Heart left ventricle (tissue), 16 donors: Measurements from ENCODE around the gene SAP30BP. TPM values are rescaled to one million over a fixed set of nuclear protein-coding genes. Genes with fewer than 3 reads are reported as not detected.

Source experiments
- ATAC-seq, 4 donors: fragments of 200-7000 bp; cut with Tn5 transposase; one replicate each; pipeline ENCODE4 v1.9.1; 2020 to 2022; ENCODE audit warnings: moderate library complexity in 4 of 4, mild to moderate bottlenecking in 3 of 4, moderate number of reproducible peaks in 1 of 4
- DNase-seq, 5 donors: peaks; one replicate each; pipeline ENCODE4 v3.0.0-alpha.2; 2020
- H3K27ac ChIP-seq, 12 donors: fragments of 200-600 bp; sonication (generic) in 4 of 12; one replicate each; pipeline versions ENCODE4 v1.5.0 to v1.8.0; 2016 to 2022; ENCODE audit warnings: mild to moderate bottlenecking in 2 of 12
- H3K27me3 ChIP-seq, 9 donors: fragments of 200-600 bp; sonication (generic) in 2 of 9; one replicate each; pipeline versions ENCODE4 v1.5.1 to v1.8.0; 2016 to 2022; ENCODE audit warnings: mild to moderate bottlenecking in 3 of 9
- H3K36me3 ChIP-seq, 9 donors: fragments of 200-600 bp; sonication (generic) in 2 of 9; one replicate each; pipeline versions ENCODE4 v1.5.0 to v1.8.0; 2018 to 2022; ENCODE audit warnings: mild to moderate bottlenecking in 2 of 9
- H3K4me1 ChIP-seq, 12 donors: fragments of 200-600 bp; sonication (generic) in 4 of 12; one replicate each; pipeline versions ENCODE4 v1.5.0 to v1.8.0; 2016 to 2022; ENCODE audit warnings: mild to moderate bottlenecking in 3 of 12
- H3K4me3 ChIP-seq, 12 donors: fragments of 200-600 bp; sonication (generic) in 4 of 12; one replicate each; pipeline versions ENCODE4 v1.5.0 to v1.8.0; 2017 to 2022; ENCODE audit warnings: mild to moderate bottlenecking in 9 of 12, moderate library complexity in 4 of 12
- H3K9me3 ChIP-seq, 12 donors: fragments of 200-600 bp; sonication (generic) in 4 of 12; one replicate each; pipeline versions ENCODE4 v1.5.0 to v1.8.0; 2016 to 2022; ENCODE audit warnings: mild to moderate bottlenecking in 1 of 12
- CTCF ChIP-seq, 12 donors: fragments of 200-600 bp; sonication (generic) in 4 of 12; IDR thresholded peaks; one replicate each; pipeline versions ENCODE4 v1.5.0 to v1.8.0; 2018 to 2022; ENCODE audit warnings: antibody characterized with exemption in 12 of 12, mild to moderate bottlenecking in 5 of 12
- POLR2A ChIP-seq, 2 donors: fragments of 450-650 bp; IDR thresholded peaks; one replicate each; pipeline ENCODE4 v1.6.1; 2017; ENCODE audit warnings: antibody characterized with exemption in 2 of 2, mild to moderate bottlenecking in 2 of 2, moderate library complexity in 2 of 2
- WGBS, 4 donors: extraction: QIAGEN DNeasy Blood & Tissue Kit in 2 of 4; methylation state at CpG; one replicate each; pipeline versions ENCODE4 v1.1.5 to v1.1.7; 2013 to 2018; 5-methylcytosine and 5-hydroxymethylcytosine counted together
- intact Hi-C, 10 donors: fragments of 100-400 bp; cut with DNase I; formaldehyde crosslinking; loops; one replicate each; pipeline versions ENCODE4 v1.11.1 to v1.14.2; 2022
- polyA plus RNA-seq, 2 donors: library from polyadenylated mRNA; stranded (reverse); fragments of 200-250 nt; gene quantifications; one replicate each; pipeline ENCODE4 v1.2.3, GENCODE V29; 2013
- total RNA-seq, 9 donors: library from RNA; depleted of rRNA in 2 of 9; stranded (reverse); fragments of >200 nt in 2 of 9; fragmentation: NEBNext Ultra II Directional in 3 of 9; extraction: Animal tissue kit (Norgen Biotek cat#: 25700) in 3 of 9; gene quantifications; one replicate each; pipeline versions ENCODE4 v1.1.0 to v1.2.4, GENCODE V29; 2016 to 2023
- donor health status: ischemic (EF 13 %, LVEDD 7.1; RV severe dilation, severe dysfunction).
- donor health status: healthy with polysubstance abuse.
- donor health status: DM: no; HTN: yes; CAD: no.
- donor health status: DM: no; HTN: no; CAD: no.
- donor health status: ischemic (EF 25% LVEDD 6.9; RV normal size, moderate dysfunction).
- donor health status: ischemic (EF 25% LVEDD 5.7; RV mildly dilated, moderate dysfunction).
- donor health status: healthy.
- donor health status: DM: yes; HTN: yes; CAD: no.
- donor health status: ischemic (EF 35%, LVEDD 5.7; RV mildly dilated, moderate dysfunction).
- donor health status: nonischemic (EF 11% LVEDD 7.7; RV severe dilation, severe dysfunction).
- donor health status: DM: yes; HTN: yes; CAD: no.
- donor health status: PGD.
- donor health status: ischemic (EF 29% LVEDD 5.4; RV normal size, mild dysfunction).
- donor health status: nonischemic (EF 23%, LVEDD 6.1; RV moderate dilation, normal function).

Gene SAP30BP
- total and polyA plus RNA-seq, 11 donors: 40.9 to 121 (median 54.6) TPM

GRCh38 chr17:75720656-75721462 is 53.7 kb downstream of the SAP30BP start, which contains the start of gene ITGB4:
Gene ITGB4 (plus strand): TSS chr17:75721459. CDS start chr17:75724704, 3,245 bp downstream.
- WGBS, 4 donors: 3 to 7% (median 5%) methylated on average over 24 to 70 of the region's 70 CpGs
- Histone ChIP-seq H3K27me3 (peaks cover 0 to 32% (median 14%) of the 10 kb centered on the region in 9 donors), H3K27ac (peak within 1 kb of the TSS; percentile 20 to 82 (median 67)), H3K9me3 (no peaks in the 10 kb centered on the region), H3K4me1 (peaks cover 0 to 26% (median 12%) of the 10 kb centered on the region in 12 donors), H3K36me3 (no peaks in the 10 kb centered on the region), H3K4me3 (peak within 1 kb of the TSS; percentile 33 to 60 (median 52))
- TF ChIP-seq POLR2A (IDR thresholded peaks at IDR 0.05): no peak
- TF ChIP-seq CTCF (IDR thresholded peaks at IDR 0.05): no peak
- peak in 2 of 5 donors; percentile 27 to 33 for DNase-seq
- peak in 3 of 4 donors; percentile 46 to 65 (median 53) for ATAC-seq
- intact Hi-C loops: no loop called here

GRCh38 chr17:75721463-75722011 is 54.4 kb downstream of the SAP30BP start:
- Histone ChIP-seq H3K4me3 (peak overlapping the region; percentile 33 to 60 (median 52)), H3K27ac (peak overlapping the region; percentile 20 to 82 (median 66)), H3K4me1 (peaks cover 0 to 26% (median 12%) of the 10 kb centered on the region in 12 donors), H3K36me3 (no peaks in the 10 kb centered on the region), H3K9me3 (no peaks in the 10 kb centered on the region), H3K27me3 (peaks cover 0 to 32% (median 14%) of the 10 kb centered on the region in 9 donors)
- DNase-seq (peak in 1 of 5 donors; percentile 23), ATAC-seq (no peak)
- 25 to 64% (median 31%) methylated on average over 4 to 33 of the region's 33 CpGs for WGBS, 4 donors
- intact Hi-C loops: no loop called here
- TF ChIP-seq POLR2A (IDR thresholded peaks at IDR 0.05): no peak
- no peak for TF ChIP-seq CTCF (IDR thresholded peaks at IDR 0.05)

- intact Hi-C loops: no loop called here
- Histone ChIP-seq H3K27me3 (peaks cover 0 to 32% (median 14%) of the 10 kb centered on the region in 9 donors), H3K4me3 (peak overlapping the region in 10 of 12 donors; percentile 39 to 60 (median 54)), H3K4me1 (peaks cover 0 to 26% (median 12%) of the 10 kb centered on the region in 12 donors), H3K9me3 (no peaks in the 10 kb centered on the region), H3K27ac (peak overlapping the region; percentile 20 to 82 (median 66)), H3K36me3 (no peaks in the 10 kb centered on the region)
- no peak for TF ChIP-seq CTCF (IDR thresholded peaks at IDR 0.05)
- TF ChIP-seq POLR2A (IDR thresholded peaks at IDR 0.05): no peak
- WGBS, 4 donors: 72 to 88% (median 84%) methylated on average over 5 of the region's 5 CpGs
- ATAC-seq (peak in 2 of 4 donors; percentile 26 to 45), DNase-seq (no peak)
Observed at GRCh38 chr17:75722076-75722475, 54.9 kb downstream of the SAP30BP start.

GRCh38 chr17:75722542-75723095 is 55.5 kb downstream of the SAP30BP start:
- DNase-seq (no peak), ATAC-seq (no peak)
- Histone ChIP-seq H3K4me3 (peak overlapping the region in 7 of 12 donors; percentile 46 to 60 (median 55)), H3K9me3 (no peaks in the 10 kb centered on the region), H3K36me3 (peaks cover 0 to 3% (median 0%) of the 10 kb centered on the region in 9 donors), H3K27me3 (peaks cover 0 to 32% (median 14%) of the 10 kb centered on the region in 9 donors), H3K4me1 (peaks cover 0 to 26% (median 12%) of the 10 kb centered on the region in 12 donors), H3K27ac (peak overlapping the region in 10 of 12 donors; percentile 44 to 82 (median 70))
- intact Hi-C loops: no loop called here
- no peak for TF ChIP-seq POLR2A (IDR thresholded peaks at IDR 0.05)
- no peak for TF ChIP-seq CTCF (IDR thresholded peaks at IDR 0.05)
- WGBS, 4 donors: 85 to 98% (median 94%) methylated on average over 9 of the region's 9 CpGs
